GM19372 (cell line): ENCODE results near the gene FUZ.

Experiments used
- ATAC-seq: cut with Tn5 transposase; IDR thresholded peaks from one replicate; pipeline ENCODE4 v1.9.1; 2021; ENCODE audit warnings: mild to moderate bottlenecking, low read depth, moderate library complexity; ENCODE audit not compliant: unreplicated experiment

The FUZ gene, protein sequence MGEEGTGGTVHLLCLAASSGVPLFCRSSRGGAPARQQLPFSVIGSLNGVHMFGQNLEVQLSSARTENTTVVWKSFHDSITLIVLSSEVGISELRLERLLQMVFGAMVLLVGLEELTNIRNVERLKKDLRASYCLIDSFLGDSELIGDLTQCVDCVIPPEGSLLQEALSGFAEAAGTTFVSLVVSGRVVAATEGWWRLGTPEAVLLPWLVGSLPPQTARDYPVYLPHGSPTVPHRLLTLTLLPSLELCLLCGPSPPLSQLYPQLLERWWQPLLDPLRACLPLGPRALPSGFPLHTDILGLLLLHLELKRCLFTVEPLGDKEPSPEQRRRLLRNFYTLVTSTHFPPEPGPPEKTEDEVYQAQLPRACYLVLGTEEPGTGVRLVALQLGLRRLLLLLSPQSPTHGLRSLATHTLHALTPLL

GRCh38 chr19:49812997-49813861 is at the start of gene FUZ:
Gene FUZ (minus strand): TSS chr19:49813292. CDS start chr19:49813106, 186 bp downstream.
- ATAC-seq, result peak; percentile 62

DNA sequence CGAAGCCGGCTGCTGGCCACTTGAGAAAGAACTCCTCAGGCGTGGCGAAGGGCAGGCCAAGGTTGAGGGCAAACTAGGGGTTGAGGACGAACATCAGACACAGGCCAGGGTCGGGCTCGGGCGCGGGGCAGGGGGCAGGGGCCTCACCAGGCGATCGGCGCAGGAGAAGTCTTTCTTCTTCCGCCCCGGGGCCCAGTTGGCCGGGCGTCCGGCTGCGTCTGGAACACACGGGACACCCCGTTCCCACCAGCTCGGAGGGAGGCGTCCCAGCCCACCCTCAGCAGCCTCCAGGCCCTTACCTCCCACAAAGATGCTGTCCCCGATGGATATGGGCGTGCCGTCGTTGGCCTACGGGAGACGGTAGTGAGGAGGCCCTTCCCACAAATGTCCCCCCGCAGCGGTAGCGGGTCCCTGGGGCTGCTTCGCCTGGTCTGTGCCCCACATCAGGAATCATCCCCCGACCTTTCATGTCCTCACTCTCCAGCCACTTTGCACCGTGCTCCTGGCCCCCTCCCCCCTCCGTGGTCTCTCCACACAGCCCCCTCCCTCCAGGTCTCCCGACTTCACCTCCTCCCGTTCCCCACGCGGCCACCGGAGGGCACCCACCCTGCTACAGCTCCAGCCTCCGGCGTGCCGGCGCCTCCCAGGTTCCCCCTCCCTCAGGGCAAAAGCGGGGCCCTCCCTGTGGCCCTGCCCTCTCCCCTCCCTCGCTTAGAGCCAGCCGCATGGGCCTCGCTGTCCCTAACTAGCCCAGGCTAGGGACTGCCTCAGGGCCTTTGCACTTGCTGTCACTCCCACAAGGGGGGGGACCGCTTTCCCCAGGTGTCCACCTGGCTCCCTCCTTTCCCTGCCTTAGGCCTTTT is 49.5 kb upstream of the FUZ start:
- no peak for ATAC-seq

DNA sequence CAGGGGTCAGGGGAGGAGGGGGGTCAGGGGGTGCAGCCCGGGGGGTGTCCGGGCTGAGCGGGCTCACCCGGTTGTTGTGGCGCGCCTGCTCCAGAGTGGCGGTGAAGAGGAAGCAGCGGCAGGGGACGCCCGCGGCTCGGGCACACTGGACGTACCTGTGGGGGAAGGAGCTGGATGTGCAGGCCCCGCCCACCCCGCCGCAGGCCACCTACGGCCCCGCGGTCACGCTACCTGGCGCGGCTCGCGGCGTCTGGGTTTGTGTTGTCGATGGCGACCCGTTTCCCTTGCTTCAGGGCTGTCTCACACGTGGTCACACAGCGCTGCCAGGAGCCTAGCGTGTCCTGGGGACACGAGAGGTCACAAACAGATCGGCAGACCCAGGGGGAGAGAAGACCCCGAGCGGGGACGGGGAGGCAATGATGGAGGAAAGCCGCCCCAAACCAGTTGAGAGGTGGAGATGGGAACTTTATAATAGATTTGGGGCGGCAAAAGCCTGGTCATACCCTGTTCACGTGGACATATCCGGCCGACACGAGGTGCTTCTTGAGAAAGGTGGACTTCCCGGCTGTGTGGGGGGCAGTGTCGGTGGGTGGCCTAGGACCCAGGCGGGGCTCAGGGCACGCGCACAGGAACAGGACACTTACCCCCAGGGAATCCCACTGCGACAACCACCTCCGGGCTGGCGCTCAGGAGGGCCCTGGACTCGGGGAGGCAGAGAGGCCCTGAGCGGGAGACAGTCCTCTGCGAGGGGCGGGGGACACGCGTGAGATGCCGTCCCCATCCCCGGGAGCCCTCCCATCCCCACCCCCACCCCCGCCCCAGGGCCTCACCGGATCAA is 48.7 kb upstream of the FUZ start:
- no peak for ATAC-seq

- no peak for ATAC-seq
Measured at GRCh38 chr19:49861107-49861506, 48.0 kb upstream of the FUZ start.

DNA sequence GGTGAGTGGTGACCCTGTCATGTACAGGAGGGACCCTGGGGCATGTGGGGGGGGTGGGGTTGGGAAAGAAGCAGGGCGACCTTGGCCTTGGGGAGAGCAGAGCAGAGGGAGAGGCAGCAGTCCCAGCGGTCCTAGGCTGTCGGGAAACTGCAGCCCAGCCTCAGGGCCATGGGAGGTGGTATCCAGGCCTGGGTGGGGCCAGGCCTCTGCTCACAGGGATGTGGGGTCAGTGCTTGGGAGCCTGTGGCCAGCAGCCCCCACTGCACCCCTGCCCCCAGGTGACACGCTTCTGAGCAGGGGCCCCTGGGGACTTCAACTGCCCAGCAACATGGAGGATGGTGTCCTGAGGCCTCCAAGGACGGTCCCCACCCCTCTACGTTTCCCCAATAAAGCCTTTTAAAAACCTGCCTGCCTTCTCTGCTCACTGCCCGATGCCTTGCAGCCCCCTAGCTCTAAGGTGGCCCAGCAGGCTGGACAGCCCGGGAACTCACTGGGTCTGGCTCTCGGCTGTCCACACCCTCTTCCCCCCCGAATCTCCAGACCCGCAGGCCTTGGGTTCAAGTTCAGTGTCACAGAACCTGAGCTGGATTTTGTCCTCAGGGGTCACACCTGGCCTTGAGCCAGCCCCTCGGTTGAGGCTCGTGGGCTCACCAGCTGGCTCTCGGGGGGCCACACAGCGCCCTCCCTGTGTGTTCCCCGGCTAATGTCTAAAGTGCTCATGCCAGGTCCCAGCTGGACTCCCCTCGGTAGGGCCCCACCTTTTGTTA is 47.4 kb upstream of the FUZ start:
- no peak for ATAC-seq

GRCh38 chr19:49859682-49860335 is 46.7 kb upstream of the FUZ start:
- no peak for ATAC-seq

DNA sequence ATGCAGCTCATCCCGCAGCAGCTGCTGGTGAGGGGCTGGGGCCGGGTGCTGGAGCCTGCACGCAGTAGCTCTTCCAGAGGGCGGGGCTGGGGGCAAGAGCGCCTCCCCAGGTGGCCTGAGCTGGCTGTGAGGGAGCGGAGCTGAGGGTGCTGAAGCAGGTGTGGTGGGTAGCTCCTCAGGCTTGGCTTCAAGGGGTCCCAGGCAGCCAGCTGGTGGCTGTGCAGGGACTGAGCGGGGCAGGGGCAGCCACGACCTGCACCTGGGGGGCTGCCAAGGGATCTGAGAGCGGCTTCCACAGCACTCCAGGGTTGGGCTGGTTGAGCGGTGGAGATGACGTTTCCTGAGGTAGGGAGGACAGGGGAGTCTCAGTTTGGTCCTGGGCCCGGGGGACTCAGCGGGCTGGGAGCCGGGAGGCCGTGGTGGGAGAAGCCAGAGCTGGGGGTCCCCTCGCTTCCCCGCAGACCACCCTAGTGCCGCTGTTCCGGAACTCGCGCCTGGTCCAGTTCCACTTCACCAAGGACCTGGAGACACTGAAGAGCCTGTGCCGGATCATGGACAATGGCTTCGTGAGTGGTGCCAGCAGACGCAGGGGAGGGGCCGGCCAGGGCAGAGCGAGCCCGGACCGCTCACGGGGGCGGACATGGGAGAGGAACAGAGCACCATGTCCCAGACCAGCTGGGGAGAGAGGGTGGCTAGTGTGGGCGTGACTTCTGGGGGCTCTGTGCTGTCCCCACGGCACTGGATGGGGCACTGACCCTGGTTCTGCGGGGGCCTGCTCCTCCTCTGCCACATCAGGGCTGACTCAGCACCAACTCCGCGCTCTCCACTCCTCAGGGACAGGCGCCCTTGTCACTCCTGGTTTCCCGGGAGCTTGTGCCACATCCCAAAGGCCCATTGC is 45.2 kb upstream of the FUZ start:
- ATAC-seq, result no peak

DNA sequence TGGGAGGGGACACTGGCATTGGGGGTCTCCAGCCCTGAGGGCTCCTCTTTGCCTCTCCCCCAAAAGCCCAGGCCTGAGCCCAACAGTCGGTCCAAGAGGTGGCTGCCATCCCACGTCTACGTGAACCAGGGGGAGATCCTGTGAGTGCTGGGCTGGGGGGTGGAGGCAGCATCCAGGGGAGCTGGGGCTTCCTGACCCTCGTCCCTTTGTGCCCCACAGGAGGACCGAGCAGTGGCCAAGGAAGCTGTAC is 44.7 kb upstream of the FUZ start:
- ATAC-seq, result no peak

DNA sequence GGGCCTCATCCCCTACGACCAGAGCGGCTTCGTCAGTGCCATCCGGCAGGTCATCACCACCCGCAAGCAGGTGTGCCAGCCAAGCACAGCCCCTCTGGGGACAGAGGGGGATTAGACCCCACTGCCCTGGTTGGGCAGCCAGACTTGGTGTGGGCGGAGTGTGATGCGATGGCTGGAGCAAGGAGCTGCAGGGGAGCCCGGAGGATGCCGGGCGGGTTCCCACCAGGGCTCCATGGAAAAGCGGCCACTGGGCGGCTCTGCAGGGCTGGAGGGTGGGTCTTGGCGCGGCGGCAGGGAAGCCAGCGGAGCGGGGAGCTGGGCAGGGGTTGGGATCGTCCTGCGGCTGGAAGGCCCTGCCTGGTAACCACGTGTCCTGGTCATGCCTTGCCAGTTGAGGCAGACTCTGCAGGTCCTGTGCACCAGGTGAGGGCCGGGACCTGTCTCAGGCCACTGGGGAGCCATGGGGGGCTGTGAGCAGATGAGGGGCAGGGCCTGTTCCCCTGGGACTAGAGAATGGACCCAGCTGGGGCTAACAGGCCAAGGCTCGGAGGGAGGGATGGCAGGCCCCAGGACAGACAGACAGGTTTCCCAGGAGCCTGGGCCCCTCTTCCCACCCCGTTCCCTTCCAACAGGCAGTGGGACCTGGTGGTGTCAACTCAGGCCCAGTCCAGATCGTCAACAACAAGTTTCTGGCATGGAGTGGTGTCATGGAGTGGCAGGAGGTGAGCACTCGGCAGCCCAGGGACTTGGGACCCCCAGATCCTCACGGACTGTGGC is 44.2 kb upstream of the FUZ start:
- no peak for ATAC-seq

DNA sequence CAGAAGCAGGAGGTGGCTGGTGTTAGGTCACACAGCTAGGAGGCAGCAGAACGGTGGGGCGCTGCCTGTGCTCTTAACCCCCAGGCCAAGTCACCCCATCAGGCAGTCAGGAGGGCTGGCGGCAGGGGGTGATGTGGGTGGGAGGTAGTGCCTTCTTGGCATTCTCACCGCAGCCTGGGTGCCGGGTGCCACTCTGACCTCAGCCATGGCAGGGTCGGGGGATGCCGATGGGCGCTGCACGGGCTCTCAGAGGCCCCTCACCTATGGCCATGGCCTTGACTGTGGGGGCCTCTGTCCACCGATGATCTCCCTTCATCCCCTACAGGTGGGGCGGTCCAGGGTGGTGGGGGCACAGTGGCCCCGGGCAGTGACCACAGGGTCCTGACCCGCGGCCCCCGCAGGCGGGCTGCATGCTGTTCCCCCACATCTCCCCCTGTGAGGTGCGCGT is 43.5 kb upstream of the FUZ start:
- ATAC-seq, result no peak

- ATAC-seq, result no peak
Measured at GRCh38 chr19:49855676-49856573, 42.8 kb upstream of the FUZ start.

- no peak for ATAC-seq
Measured at GRCh38 chr19:49855277-49855675, 42.2 kb upstream of the FUZ start.

GRCh38 chr19:49854378-49855263 is 41.5 kb upstream of the FUZ start:
- no peak for ATAC-seq

- ATAC-seq, result no peak
Measured at GRCh38 chr19:49853852-49854377, 40.8 kb upstream of the FUZ start.

GRCh38 chr19:49852631-49853126 is 39.6 kb upstream of the FUZ start:
- ATAC-seq, result no peak
